ENCODE results near the gene CLDN10.

Gene CLDN10

DNA sequence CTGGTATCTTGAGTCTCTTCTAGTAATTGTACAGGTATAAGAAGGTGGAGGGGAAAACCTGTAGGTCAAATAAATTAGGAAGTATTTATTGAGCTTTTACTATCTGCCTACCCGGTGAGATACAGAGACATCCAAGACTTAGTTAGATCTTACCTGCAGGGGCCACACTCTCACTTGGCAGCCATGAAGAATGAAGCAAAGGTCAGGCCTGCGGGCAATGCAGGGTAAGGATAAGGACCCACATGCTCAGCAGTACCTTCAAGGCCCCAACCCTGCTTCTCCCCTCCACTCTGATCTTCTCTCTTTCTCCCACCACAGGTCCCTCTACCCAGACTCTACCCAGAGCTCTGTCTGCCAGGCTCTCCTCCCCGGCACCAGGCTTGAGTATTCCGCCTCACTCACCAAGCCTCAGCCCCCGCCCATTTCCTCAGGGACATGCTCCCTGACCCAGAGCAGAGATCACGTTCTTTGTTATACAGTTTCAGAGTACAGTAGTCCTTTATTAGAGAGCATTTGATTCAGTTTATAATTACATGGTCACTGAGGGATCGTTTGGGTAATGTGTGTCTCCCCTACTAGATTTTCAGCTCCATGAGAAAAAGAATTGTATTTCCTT lies 18.9 kb upstream of the CLDN10 start:
- Histone ChIP-seq H3K9me3 (replicated peaks; ENCODE audit: insufficient read depth, low read length) (no peaks in the 10 kb centered on the region), H3K4me3 (ENCODE audit: low read length) (no peak overlapping the region), H2AFZ (ENCODE audit: low read length) (no peak overlapping the region), H4K20me1 (ENCODE audit: insufficient read depth, low read length) (no peaks in the 10 kb centered on the region), H3K27ac (ENCODE audit: low read length) (no peak overlapping the region), H3K27me3 (replicated peaks; ENCODE audit: insufficient read depth, low read length) (no peaks in the 10 kb centered on the region), H3K4me2 (ENCODE audit: low read depth, low read length) (no peak overlapping the region), H3K9me2 (replicated peaks; ENCODE audit: insufficient read depth, low read length) (no peaks in the 10 kb centered on the region), H3K36me3 (replicated peaks; ENCODE audit: insufficient read depth, low read length) (no peaks in the 10 kb centered on the region), H3F3A (ENCODE audit: insufficient read depth, low read length) (no peaks in the 10 kb centered on the region), H3K79me2 (ENCODE audit: low read length) (no peaks in the 10 kb centered on the region), H3K4me1 (ENCODE audit: low read length) (peaks cover 18% of the 10 kb centered on the region), H3K9ac (ENCODE audit: low read length) (no peak overlapping the region)
- no peak for DNase-seq
- TF ChIP-seq, protein P1, sequence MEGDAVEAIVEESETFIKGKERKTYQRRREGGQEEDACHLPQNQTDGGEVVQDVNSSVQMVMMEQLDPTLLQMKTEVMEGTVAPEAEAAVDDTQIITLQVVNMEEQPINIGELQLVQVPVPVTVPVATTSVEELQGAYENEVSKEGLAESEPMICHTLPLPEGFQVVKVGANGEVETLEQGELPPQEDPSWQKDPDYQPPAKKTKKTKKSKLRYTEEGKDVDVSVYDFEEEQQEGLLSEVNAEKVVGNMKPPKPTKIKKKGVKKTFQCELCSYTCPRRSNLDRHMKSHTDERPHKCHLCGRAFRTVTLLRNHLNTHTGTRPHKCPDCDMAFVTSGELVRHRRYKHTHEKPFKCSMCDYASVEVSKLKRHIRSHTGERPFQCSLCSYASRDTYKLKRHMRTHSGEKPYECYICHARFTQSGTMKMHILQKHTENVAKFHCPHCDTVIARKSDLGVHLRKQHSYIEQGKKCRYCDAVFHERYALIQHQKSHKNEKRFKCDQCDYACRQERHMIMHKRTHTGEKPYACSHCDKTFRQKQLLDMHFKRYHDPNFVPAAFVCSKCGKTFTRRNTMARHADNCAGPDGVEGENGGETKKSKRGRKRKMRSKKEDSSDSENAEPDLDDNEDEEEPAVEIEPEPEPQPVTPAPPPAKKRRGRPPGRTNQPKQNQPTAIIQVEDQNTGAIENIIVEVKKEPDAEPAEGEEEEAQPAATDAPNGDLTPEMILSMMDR (IDR thresholded peaks at IDR 0.05; ENCODE audit: low read length), result no peak
- TF ChIP-seq EZH2phosphoT487 (IDR thresholded peaks at IDR 0.05; ENCODE audit: low read length) (no peak), EZH2 (optimal IDR thresholded peaks at IDR 0.05; ENCODE audit: low read depth, low read length) (no peak)

DNA sequence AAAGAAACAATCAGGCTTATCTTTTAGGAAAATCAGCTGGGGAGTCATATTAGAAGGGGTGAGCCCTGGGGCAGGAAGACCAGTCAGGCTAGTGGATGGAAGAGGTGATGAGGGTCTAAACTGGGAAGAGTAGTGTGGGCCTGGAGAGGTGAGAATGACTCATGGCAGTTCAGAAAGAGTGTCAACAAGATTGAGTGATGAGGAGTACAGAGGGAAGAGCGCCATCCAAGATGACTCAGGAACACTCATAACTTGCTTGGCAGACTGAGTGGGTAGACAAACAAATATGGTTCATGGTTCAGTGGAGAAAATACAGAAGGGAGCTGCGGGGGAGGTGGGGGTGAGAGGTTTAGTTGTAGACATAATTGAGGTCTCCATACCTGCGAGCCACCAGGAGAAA lies 17.3 kb upstream of the CLDN10 start:
- H3K36me3 ChIP-seq (replicated peaks; ENCODE audit: insufficient read depth, low read length), result no peaks in the 10 kb centered on the region
- DNase-seq, result no peak
- H3K79me2 ChIP-seq (ENCODE audit: low read length), result no peaks in the 10 kb centered on the region
- H3K9ac ChIP-seq (ENCODE audit: low read length), result no peak overlapping the region
- no peak overlapping the region for H3K4me3 ChIP-seq (ENCODE audit: low read length)
- H3F3A ChIP-seq (ENCODE audit: insufficient read depth, low read length), result no peaks in the 10 kb centered on the region
- no peak overlapping the region for H2AFZ ChIP-seq (ENCODE audit: low read length)
- H3K27ac ChIP-seq (ENCODE audit: low read length), result no peak overlapping the region
- H3K9me3 ChIP-seq (replicated peaks; ENCODE audit: insufficient read depth, low read length), result no peaks in the 10 kb centered on the region
- H3K27me3 ChIP-seq (replicated peaks; ENCODE audit: insufficient read depth, low read length), result no peaks in the 10 kb centered on the region
- no peaks in the 10 kb centered on the region for H4K20me1 ChIP-seq (ENCODE audit: insufficient read depth, low read length)
- H3K9me2 ChIP-seq (replicated peaks; ENCODE audit: insufficient read depth, low read length), result no peaks in the 10 kb centered on the region
- H3K4me2 ChIP-seq (ENCODE audit: low read depth, low read length), result no peak overlapping the region
- TF ChIP-seq, protein P1 (IDR thresholded peaks at IDR 0.05; ENCODE audit: low read length), result no peak
- TF ChIP-seq EZH2phosphoT487 (IDR thresholded peaks at IDR 0.05; ENCODE audit: low read length), result no peak
- no peak for TF ChIP-seq EZH2 (optimal IDR thresholded peaks at IDR 0.05; ENCODE audit: low read depth, low read length)
- peaks cover 13% of the 10 kb centered on the region for H3K4me1 ChIP-seq (ENCODE audit: low read length)

DNA sequence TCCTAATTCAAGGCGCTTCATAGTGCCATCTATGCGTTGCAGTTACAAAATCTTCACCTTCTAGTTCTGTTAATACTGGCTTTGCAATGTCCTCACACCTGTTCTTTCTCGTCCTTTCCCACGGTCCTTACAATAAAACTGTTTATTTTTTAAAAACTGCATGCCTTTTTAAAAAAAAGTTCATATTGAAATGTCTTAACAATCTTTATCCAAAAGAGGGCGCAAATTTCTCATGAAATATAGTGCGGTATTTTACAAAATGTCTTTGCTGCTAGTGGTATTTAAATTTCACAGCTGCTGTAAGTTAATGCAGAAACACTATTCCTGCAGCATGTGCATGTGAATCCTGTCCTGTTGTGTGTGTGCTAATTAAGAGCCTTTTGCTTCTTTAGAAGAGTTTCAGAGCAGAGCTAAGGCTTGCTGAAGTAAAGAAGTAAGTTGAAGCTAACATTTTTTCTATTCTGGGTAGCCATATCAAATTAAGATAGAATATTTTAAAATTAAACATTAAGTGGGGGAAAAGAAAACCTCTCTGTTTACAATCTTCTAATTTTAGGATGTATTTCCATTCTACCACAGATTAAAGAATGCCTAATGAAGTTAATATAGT lies 15.8 kb upstream of the CLDN10 start:
- Histone ChIP-seq H3K4me3 (ENCODE audit: low read length) (no peak overlapping the region), H3K4me2 (ENCODE audit: low read depth, low read length) (no peak overlapping the region), H2AFZ (ENCODE audit: low read length) (0 out of 2 replicates have a peak overlapping the region, but pooled peaks have one; percentile 43), H3K79me2 (ENCODE audit: low read length) (no peaks in the 10 kb centered on the region), H4K20me1 (ENCODE audit: insufficient read depth, low read length) (no peaks in the 10 kb centered on the region), H3K9ac (ENCODE audit: low read length) (no peak overlapping the region), H3K4me1 (ENCODE audit: low read length) (peaks cover 11% of the 10 kb centered on the region; the same call in 1 of the 2 replicates), H3F3A (ENCODE audit: insufficient read depth, low read length) (no peaks in the 10 kb centered on the region), H3K27me3 (replicated peaks; ENCODE audit: insufficient read depth, low read length) (no peaks in the 10 kb centered on the region), H3K9me3 (replicated peaks; ENCODE audit: insufficient read depth, low read length) (no peaks in the 10 kb centered on the region), H3K36me3 (replicated peaks; ENCODE audit: insufficient read depth, low read length) (no peaks in the 10 kb centered on the region), H3K9me2 (replicated peaks; ENCODE audit: insufficient read depth, low read length) (no peaks in the 10 kb centered on the region), H3K27ac (ENCODE audit: low read length) (no peak overlapping the region)
- DNase-seq, result peak; percentile 59
- TF ChIP-seq, protein P1 (IDR thresholded peaks at IDR 0.05; ENCODE audit: low read length), result peak; percentile 60
- TF ChIP-seq EZH2phosphoT487 (IDR thresholded peaks at IDR 0.05; ENCODE audit: low read length), result no peak
